Loucy (cell line): ENCODE data around the gene FRMD4A.

Experiments used
- H2AFZ ChIP-seq: fragments of 200-600 bp; sonication (generic); 2 replicates; pipeline ENCODE4 v1.6.0; 2016; ENCODE audit warnings: antibody characterized with exemption, mild to moderate bottlenecking, low read length, moderate library complexity
- H3F3A ChIP-seq: fragments of 200-600 bp; 2 replicates; pipeline ENCODE4 v1.6.0; 2016; ENCODE audit warnings: antibody characterized with exemption, low read depth, mild to moderate bottlenecking
- H3K27me3 ChIP-seq: fragments of 200-600 bp; sonication (generic); 2 replicates; pipeline ENCODE4 v1.6.1; 2014; ENCODE audit warnings: low read length, mild to moderate bottlenecking; ENCODE audit not compliant: insufficient read depth, poor library complexity, severe bottlenecking
- H3K36me3 ChIP-seq: fragments of 200-600 bp; sonication (generic); 2 replicates; pipeline ENCODE4 v1.6.1; 2016; ENCODE audit warnings: low read length; ENCODE audit not compliant: insufficient read depth
- H3K4me1 ChIP-seq: fragments of 200-600 bp; sonication (generic); 2 replicates; pipeline ENCODE4 v1.5.1; 2014; ENCODE audit warnings: low read length, mild to moderate bottlenecking; ENCODE audit not compliant: insufficient read depth, poor library complexity, severe bottlenecking
- H3K4me2 ChIP-seq: fragments of 200-600 bp; sonication (generic); 2 replicates; pipeline ENCODE4 v1.6.0; 2014; ENCODE audit warnings: antibody characterized with exemption, low read length, low read depth, mild to moderate bottlenecking; ENCODE audit not compliant: poor library complexity, severe bottlenecking
- H3K4me3 ChIP-seq: fragments of 200-600 bp; sonication (generic); 2 replicates; pipeline ENCODE4 v1.5.1; 2014; ENCODE audit warnings: low read length, mild to moderate bottlenecking, mixed read lengths; ENCODE audit not compliant: poor library complexity, severe bottlenecking
- H3K79me2 ChIP-seq: fragments of 200-600 bp; sonication (generic); 2 replicates; pipeline ENCODE4 v1.6.1; 2014; ENCODE audit warnings: low read length; ENCODE audit not compliant: insufficient read depth
- H3K9ac ChIP-seq: fragments of 200-600 bp; sonication (generic); 2 replicates; pipeline ENCODE4 v1.6.0; 2014; ENCODE audit warnings: mild to moderate bottlenecking, low read depth, low read length, moderate library complexity; ENCODE audit not compliant: poor library complexity, severe bottlenecking
- H3K9me2 ChIP-seq: fragments of 200-600 bp; sonication (generic); replicated peaks from 2 replicates; pipeline ENCODE4 v1.6.1; 2016; ENCODE audit warnings: low read depth, low read length, mixed read lengths
- H3K9me3 ChIP-seq: fragments of 200-600 bp; sonication (generic); 2 replicates; pipeline ENCODE4 v1.6.1; 2014; ENCODE audit warnings: mild to moderate bottlenecking, antibody characterized with exemption, low read length, low read depth; ENCODE audit not compliant: insufficient read depth
- H4K20me1 ChIP-seq: fragments of 200-600 bp; sonication (generic); 2 replicates; pipeline ENCODE4 v1.6.0; 2014; ENCODE audit warnings: antibody characterized with exemption, low read length, mild to moderate bottlenecking; ENCODE audit not compliant: insufficient read depth, poor library complexity, severe bottlenecking
- CTCF ChIP-seq: fragments of 200-600 bp; sonication (generic); conservative IDR thresholded peaks from 2 replicates; pipeline ENCODE4 v1.5.1; 2014; ENCODE audit warnings: mild to moderate bottlenecking, antibody characterized with exemption, low read length
- EZH2phosphoT487 ChIP-seq: fragments of 200-600 bp; IDR thresholded peaks from 2 replicates; pipeline ENCODE4 v1.6.1; 2018; ENCODE audit warnings: antibody characterized with exemption, mild to moderate bottlenecking, moderate library complexity, borderline replicate concordance

Gene FRMD4A

GRCh38 chr10:13791483-13791882 lies 539.2 kb downstream of the FRMD4A start:
- no peak overlapping the region for H2AFZ ChIP-seq
- H3K27me3 ChIP-seq, result no peaks in the 10 kb centered on the region
- H3K4me3 ChIP-seq, result no peak overlapping the region
- no peaks in the 10 kb centered on the region for H4K20me1 ChIP-seq
- no peaks in the 10 kb centered on the region for H3K79me2 ChIP-seq
- TF ChIP-seq CTCF (no peak), EZH2phosphoT487 (no peak)
- H3K4me1 ChIP-seq, result peaks cover 41% of the 10 kb centered on the region
- no peaks in the 10 kb centered on the region for H3K36me3 ChIP-seq
- no peak overlapping the region for H3K4me2 ChIP-seq
- no peaks in the 10 kb centered on the region for H3F3A ChIP-seq
- H3K9me3 ChIP-seq, result no peaks in the 10 kb centered on the region
- H3K9ac ChIP-seq, result no peak overlapping the region
- no peaks in the 10 kb centered on the region for H3K9me2 ChIP-seq

GRCh38 chr10:13790196-13790595 lies 540.5 kb downstream of the FRMD4A start:
- Histone ChIP-seq H3K4me2 (no peak overlapping the region), H3K36me3 (no peaks in the 10 kb centered on the region), H3K79me2 (no peaks in the 10 kb centered on the region)

GRCh38 chr10:13789448-13789829 lies 541.3 kb downstream of the FRMD4A start:
- no peak overlapping the region for H3K4me3 ChIP-seq
- H2AFZ ChIP-seq, result no peak overlapping the region
- H3K79me2 ChIP-seq, result no peaks in the 10 kb centered on the region
- no peaks in the 10 kb centered on the region for H3K9me2 ChIP-seq
- H3F3A ChIP-seq, result no peaks in the 10 kb centered on the region
- no peak for TF ChIP-seq EZH2phosphoT487
- TF ChIP-seq CTCF, result no peak
- no peak overlapping the region for H3K9ac ChIP-seq
- no peaks in the 10 kb centered on the region for H4K20me1 ChIP-seq
- no peaks in the 10 kb centered on the region for H3K27me3 ChIP-seq
- peaks cover 27% of the 10 kb centered on the region for H3K4me1 ChIP-seq
- H3K36me3 ChIP-seq, result no peaks in the 10 kb centered on the region
- H3K4me2 ChIP-seq, result no peak overlapping the region
- no peaks in the 10 kb centered on the region for H3K9me3 ChIP-seq

More at GRCh38 chr10:13790196-13790595, 540.5 kb downstream of the FRMD4A start:
- H2AFZ ChIP-seq, result no peak overlapping the region
- no peak for TF ChIP-seq EZH2phosphoT487
- H3K4me3 ChIP-seq, result no peak overlapping the region
- H3F3A ChIP-seq, result no peaks in the 10 kb centered on the region
- H4K20me1 ChIP-seq, result no peaks in the 10 kb centered on the region
- H3K27me3 ChIP-seq, result no peaks in the 10 kb centered on the region
- H3K9me2 ChIP-seq, result no peaks in the 10 kb centered on the region
- H3K4me1 ChIP-seq, result peaks cover 31% of the 10 kb centered on the region
- H3K9ac ChIP-seq, result no peak overlapping the region
- H3K9me3 ChIP-seq, result no peaks in the 10 kb centered on the region

GRCh38 chr10:13788711-13789447 lies 541.8 kb downstream of the FRMD4A start:
- Histone ChIP-seq H4K20me1 (no peaks in the 10 kb centered on the region), H3K4me1 (peaks cover 28% of the 10 kb centered on the region), H3K9ac (no peak overlapping the region), H3K9me3 (no peaks in the 10 kb centered on the region), H3K36me3 (no peaks in the 10 kb centered on the region), H3K9me2 (no peaks in the 10 kb centered on the region), H3K4me2 (no peak overlapping the region), H3K79me2 (no peaks in the 10 kb centered on the region), H3K27me3 (no peaks in the 10 kb centered on the region), H3K4me3 (no peak overlapping the region), H3F3A (no peaks in the 10 kb centered on the region), H2AFZ (peak overlapping the region; percentile 10; the same call in 1 of the 2 replicates)
- no peak for TF ChIP-seq EZH2phosphoT487
- no peak for TF ChIP-seq CTCF
